AG04450 (cell line): ENCODE measurements around the gene C9orf50. TPM values are rescaled to one million over a fixed set of nuclear protein-coding genes. Genes with fewer than 3 reads are reported as not detected.

ENCODE experiments used
- CTCF ChIA-PET: fragments of 300-600, 350-600 bp; formaldehyde crosslinking; extraction: SDS; loops from one replicate; lab custom pipeline; 2022; ENCODE audit warnings: antibody characterized with exemption, inconsistent platforms; lab: Charles Lee
- POLR2A ChIA-PET: fragments of 350-600 bp; formaldehyde crosslinking; extraction: SDS; loops from one replicate; lab custom pipeline; 2021; ENCODE audit warnings: antibody characterized with exemption, inconsistent platforms; lab: Yijun Ruan, JAX
- DNase-seq: peaks from one replicate; pipeline ENCODE4 v3.0.0-alpha.2; 2011; ENCODE audit warnings: low read depth, low spot score
- H3K27ac ChIP-seq: one replicate; pipeline ENCODE4 v1.5.1; 2012; ENCODE audit warnings: low read depth, low read length, control low read depth
- H3K27me3 ChIP-seq: one replicate; pipeline ENCODE4 v1.6.0; 2012; ENCODE audit warnings: low read length; ENCODE audit not compliant: control insufficient read depth, insufficient read depth
- H3K4me3 ChIP-seq: 2 replicates; pipeline ENCODE4 v1.5.1; 2011; ENCODE audit warnings: mild to moderate bottlenecking, low read depth, low read length, control low read depth
- H3K9me3 ChIP-seq: 2 replicates; pipeline ENCODE4 v1.5.1; 2012; ENCODE audit warnings: low read length; ENCODE audit not compliant: control insufficient read depth, insufficient read depth
- CTCF ChIP-seq: IDR thresholded peaks from 2 replicates; pipeline ENCODE4 v1.5.1; 2011; ENCODE audit warnings: low read depth, low read length, control low read depth, inconsistent platforms
- polyA plus RNA-seq: library from polyadenylated mRNA; depleted of rRNA; stranded (reverse); fragments of >200 nt; gene quantifications from 2 replicates; pipeline ENCODE4 v1.2.3, GENCODE V29; 2011

C9orf50 gene
- polyA plus RNA-seq, 1 experiment: 0.30 TPM

GRCh38 chr9:129580211-129580915 lies 40.5 kb downstream of the C9orf50 start:
- ChIA-PET POLR2A (no interaction called here), CTCF (interaction anchor here (0.6 kb wide), 1 partner anchor 15 kb away, joined by 3 read pairs; no protein-coding TSS in a partner anchor)
- no peak for DNase-seq
- no peaks in the 10 kb centered on the region for H3K27me3 ChIP-seq
- H3K27ac ChIP-seq: no peak overlapping the region
- H3K9me3 ChIP-seq: peaks cover 9% of the 10 kb centered on the region
- no peak for TF ChIP-seq CTCF
- H3K4me3 ChIP-seq: no peak overlapping the region

- POLR2A ChIA-PET: interaction anchor here (0.6 kb wide), 1 partner anchor 83 kb away, joined by 8 read pairs; no protein-coding TSS in a partner anchor
- Histone ChIP-seq H3K27me3 (no peaks in the 10 kb centered on the region), H3K27ac (no peak overlapping the region), H3K4me3 (no peak overlapping the region), H3K9me3 (peaks cover 13% of the 10 kb centered on the region)
- CTCF ChIA-PET: interaction anchor here (0.6 kb wide), 1 partner anchor 16 kb away, joined by 3 read pairs; no protein-coding TSS in a partner anchor
- DNase-seq: no peak
- TF ChIP-seq CTCF: no peak
Measured at GRCh38 chr9:129579294-129579693, 41.6 kb downstream of the C9orf50 start.

- POLR2A ChIA-PET: no interaction called here
- Histone ChIP-seq H3K9me3 (peaks cover 14% of the 10 kb centered on the region), H3K27ac (peak overlapping the region; percentile 70), H3K4me3 (no peak overlapping the region), H3K27me3 (no peaks in the 10 kb centered on the region)
- CTCF ChIA-PET: no interaction called here
- no peak for TF ChIP-seq CTCF
- no peak for DNase-seq
Measured at GRCh38 chr9:129576546-129577543, 44.1 kb downstream of the C9orf50 start.

- no peak for DNase-seq
- Histone ChIP-seq H3K27me3 (no peaks in the 10 kb centered on the region), H3K4me3 (no peak overlapping the region), H3K9me3 (peaks cover 14% of the 10 kb centered on the region), H3K27ac (peak overlapping the region; percentile 78)
- no peak for TF ChIP-seq CTCF
- POLR2A ChIA-PET: interaction anchor here (1.0 to 1.5 kb wide), 4 partner anchors 11 to 435 kb away, joined by 4 read pairs; no protein-coding TSS in a partner anchor
- CTCF ChIA-PET: no interaction called here
Measured at GRCh38 chr9:129575818-129576217, 45.1 kb downstream of the C9orf50 start.
